KMS-11 (cell line): Measurements from ENCODE around the gene CPEB2.

Experiments used
- H2AFZ ChIP-seq: fragments of 200-600 bp; sonication (generic); 2 replicates; pipeline ENCODE4 v1.6.1; 2016; ENCODE audit warnings: antibody characterized with exemption, mixed run types, low read depth
- H3K27ac ChIP-seq: fragments of 200-600 bp; sonication (generic); 2 replicates; pipeline ENCODE4 v1.6.1; 2016; ENCODE audit warnings: mild to moderate bottlenecking, mixed run types
- H3K27me3 ChIP-seq: fragments of 200-600 bp; sonication (generic); 2 replicates; pipeline ENCODE4 v1.6.1; 2017; ENCODE audit warnings: mild to moderate bottlenecking, low read depth, mixed run types, moderate library complexity; ENCODE audit not compliant: insufficient read depth
- H3K36me3 ChIP-seq: fragments of 200-600 bp; sonication (generic); 2 replicates; pipeline ENCODE4 v1.6.1; 2017; ENCODE audit warnings: mild to moderate bottlenecking, mixed run types; ENCODE audit not compliant: insufficient read depth
- H3K4me1 ChIP-seq: fragments of 200-600 bp; sonication (generic); 2 replicates; pipeline ENCODE4 v1.6.1; 2016; ENCODE audit warnings: mild to moderate bottlenecking, low read depth, mixed run types; ENCODE audit not compliant: poor library complexity, severe bottlenecking
- H3K4me2 ChIP-seq: fragments of 200-600 bp; sonication (generic); 2 replicates; pipeline ENCODE4 v1.7.0; 2016; ENCODE audit warnings: mild to moderate bottlenecking, mixed run types
- H3K4me3 ChIP-seq: fragments of 200-600 bp; sonication (generic); IDR thresholded peaks from 2 replicates; pipeline ENCODE4 v1.6.1; 2017; ENCODE audit warnings: low read depth, low read length, mixed read lengths; ENCODE audit not compliant: insufficient read depth
- H3K79me2 ChIP-seq: fragments of 200-600 bp; sonication (generic); 2 replicates; pipeline ENCODE4 v1.6.1; 2016; ENCODE audit warnings: low read depth, mixed run types; ENCODE audit not compliant: insufficient read depth
- H3K9ac ChIP-seq: fragments of 200-600 bp; sonication (generic); 2 replicates; pipeline ENCODE4 v1.6.1; 2016; ENCODE audit warnings: mild to moderate bottlenecking, mixed run types
- H4K20me1 ChIP-seq: fragments of 200-600 bp; sonication (generic); 2 replicates; pipeline ENCODE4 v1.6.1; 2016; ENCODE audit warnings: mild to moderate bottlenecking, mixed run types; ENCODE audit not compliant: insufficient read depth
- CTCF ChIP-seq: fragments of 200-600 bp; sonication (generic); conservative IDR thresholded peaks from 2 replicates; pipeline ENCODE4 v1.6.1; 2017; ENCODE audit warnings: low read depth, mild to moderate bottlenecking, antibody characterized with exemption, low read length, moderate library complexity, mixed read lengths

CPEB2 gene

GRCh38 chr4:15054541-15054940 lies 52.3 kb downstream of the CPEB2 start:
- Histone ChIP-seq H3K9ac (no peak overlapping the region), H3K36me3 (0 out of 2 replicates have a peak, but pooled peaks cover 3% of the 10 kb centered on the region), H3K79me2 (peaks cover 20% of the 10 kb centered on the region; the same call in 1 of the 2 replicates), H3K4me1 (no peaks in the 10 kb centered on the region), H3K4me3 (no peak overlapping the region), H3K27ac (no peak overlapping the region), H2AFZ (no peak overlapping the region), H4K20me1 (no peaks in the 10 kb centered on the region), H3K4me2 (no peak overlapping the region), H3K27me3 (no peaks in the 10 kb centered on the region)
- TF ChIP-seq CTCF, result no peak

GRCh38 chr4:15060213-15060612 lies 57.9 kb downstream of the CPEB2 start:
- Histone ChIP-seq H3K4me2 (no peak overlapping the region), H3K79me2 (no peaks in the 10 kb centered on the region), H3K27me3 (no peaks in the 10 kb centered on the region), H4K20me1 (no peaks in the 10 kb centered on the region), H2AFZ (no peak overlapping the region), H3K4me3 (no peak overlapping the region), H3K9ac (no peak overlapping the region), H3K27ac (no peak overlapping the region), H3K4me1 (no peaks in the 10 kb centered on the region), H3K36me3 (no peaks in the 10 kb centered on the region)
- TF ChIP-seq CTCF, result no peak

GRCh38 chr4:15063341-15063740 lies 61.1 kb downstream of the CPEB2 start:
- no peaks in the 10 kb centered on the region for H3K79me2 ChIP-seq
- H3K4me2 ChIP-seq, result no peak overlapping the region
- H2AFZ ChIP-seq, result no peak overlapping the region
- no peak overlapping the region for H3K27ac ChIP-seq
- H3K9ac ChIP-seq, result no peak overlapping the region
- no peak for TF ChIP-seq CTCF
- H3K36me3 ChIP-seq, result no peaks in the 10 kb centered on the region
- H4K20me1 ChIP-seq, result no peaks in the 10 kb centered on the region
- H3K4me1 ChIP-seq, result no peaks in the 10 kb centered on the region
- no peaks in the 10 kb centered on the region for H3K27me3 ChIP-seq
- H3K4me3 ChIP-seq, result no peak overlapping the region

GRCh38 chr4:15065516-15065915 lies 63.2 kb downstream of the CPEB2 start:
- no peaks in the 10 kb centered on the region for H3K36me3 ChIP-seq
- no peak overlapping the region for H3K4me3 ChIP-seq
- no peak for TF ChIP-seq CTCF
- H2AFZ ChIP-seq, result no peak overlapping the region
- no peaks in the 10 kb centered on the region for H3K79me2 ChIP-seq
- H3K9ac ChIP-seq, result no peak overlapping the region
- H3K4me2 ChIP-seq, result no peak overlapping the region
- H3K4me1 ChIP-seq, result no peaks in the 10 kb centered on the region
- no peaks in the 10 kb centered on the region for H4K20me1 ChIP-seq
- H3K27me3 ChIP-seq, result no peaks in the 10 kb centered on the region
- no peak overlapping the region for H3K27ac ChIP-seq
